K562 (cell line): ENCODE measurements around the gene THG1L. TPM values are rescaled to one million over a fixed set of nuclear protein-coding genes. Genes with fewer than 3 reads are reported as not detected.
A peak's percentile ranks its signal among the peaks of the same experiment; 100 is the strongest.

Experiments
- ATAC-seq: fragments of 200-7000 bp; cut with Tn5 transposase; 3 replicates; pipeline ENCODE4 v1.9.1; 2020; ENCODE audit warnings: moderate library complexity
- BruUV-seq: library from RNA; stranded (reverse); fragments of 400-500 nt; replicated peaks from 2 replicates; lab custom pipeline; 2021; lab: Mats Ljungman, UMichigan
- CTCF ChIA-PET: fragments of 300-600 bp; formaldehyde crosslinking; extraction: SDS; loops from one replicate; lab custom pipeline; 2021; ENCODE audit warnings: low intra/inter-chr PET ratio; lab: Yijun Ruan, JAX
- POLR2A ChIA-PET: fragments of 300-600, 350-650 bp; sonication (Branson Sonifier 250); formaldehyde crosslinking; extraction: SDS; loops from one replicate; lab custom pipeline; 2021; ENCODE audit warnings: antibody characterized with exemption, inconsistent platforms; lab: Yijun Ruan, JAX
- DNase-seq, 4 experiments: peaks; one replicate each; pipeline versions ENCODE4 v3.0.0 to v3.0.0-alpha.2; 2011 to 2018; ENCODE audit warnings: low spot score in 3 of 4, mixed read lengths in 3 of 4; ENCODE audit errors: extremely low read depth in 1 of 4
- FAIRE-seq: peaks from 2 replicates; lab custom pipeline; 2011; peaks lifted over from hg19 to GRCh38; lab: Jason Lieb, UNC
- H2AFZ ChIP-seq: 2 replicates; pipeline ENCODE4 v1.6.0; 2011; ENCODE audit warnings: low read depth, low read length, control low read depth, inconsistent platforms
- H3K27ac ChIP-seq: fragments of 200-600 bp; 3 replicates; pipeline ENCODE4 v1.8.0; 2011; ENCODE audit warnings: low read depth, mild to moderate bottlenecking, control low read depth, inconsistent platforms, low read length, moderate library complexity, mixed read lengths; ENCODE audit errors: extremely low read depth
- H3K27me3 ChIP-seq, 2 experiments: fragments of 300-600 bp in 1 of 2; 2 replicates in 1 of 2; 3 replicates in 1 of 2; pipeline versions ENCODE4 v1.6.0 to v1.8.0; 2011; ENCODE audit warnings: inconsistent platforms in 2 of 2, low read length in 2 of 2, mild to moderate bottlenecking in 1 of 2, mixed read lengths in 1 of 2, moderate library complexity in 1 of 2; ENCODE audit not compliant: control insufficient read depth in 2 of 2, insufficient read depth in 2 of 2
- H3K36me3 ChIP-seq: fragments of 300-600 bp; 3 replicates; pipeline ENCODE4 v1.8.0; 2011; ENCODE audit warnings: mild to moderate bottlenecking, low read length, inconsistent platforms; ENCODE audit not compliant: control insufficient read depth, insufficient read depth
- H3K4me1 ChIP-seq, 2 experiments: fragments of 200-600 bp in 1 of 2; replicated peaks in 1 of 2; 2 replicates in 1 of 2; 3 replicates in 1 of 2; pipeline versions ENCODE4 v1.5.1 to v1.8.0; 2011; ENCODE audit warnings: inconsistent platforms in 2 of 2, low read length in 2 of 2, mild to moderate bottlenecking in 1 of 2, mixed read lengths in 1 of 2, moderate library complexity in 1 of 2; ENCODE audit not compliant: control insufficient read depth in 2 of 2, insufficient read depth in 2 of 2
- H3K4me2 ChIP-seq: 2 replicates; pipeline ENCODE4 v1.6.1; 2011; ENCODE audit warnings: low read length, control low read depth, inconsistent platforms, mixed read lengths; ENCODE audit not compliant: insufficient read depth
- H3K4me3 ChIP-seq: fragments of 200-600 bp; sonication (generic), shearing (Covaris generic); 2 replicates; pipeline ENCODE4 v1.5.1; 2016; ENCODE audit warnings: control low read depth, inconsistent platforms
- H3K79me2 ChIP-seq: fragments of 200-600 bp; 3 replicates; pipeline ENCODE4 v1.8.0; 2011; ENCODE audit warnings: low read length, inconsistent platforms; ENCODE audit not compliant: control insufficient read depth, insufficient read depth
- H3K9ac ChIP-seq, 2 experiments: 2 replicates each; pipeline versions ENCODE4 v1.6.0 to v1.6.1; 2011; ENCODE audit warnings: low read depth in 2 of 2, low read length in 2 of 2, control low read depth in 1 of 2, inconsistent platforms in 1 of 2, mild to moderate bottlenecking in 1 of 2, mixed read lengths in 1 of 2; ENCODE audit not compliant: insufficient read depth in 1 of 2
- H3K9me1 ChIP-seq: one replicate; pipeline ENCODE4 v1.6.0; 2011; ENCODE audit warnings: inconsistent platforms, mild to moderate bottlenecking, low read length, moderate library complexity; ENCODE audit not compliant: control insufficient read depth, insufficient read depth
- H3K9me3 ChIP-seq: replicated peaks from 2 replicates; pipeline ENCODE4 v1.5.1; 2011; ENCODE audit warnings: low read depth, low read length, inconsistent platforms; ENCODE audit not compliant: control insufficient read depth, insufficient read depth
- H4K20me1 ChIP-seq: replicated peaks from 2 replicates; pipeline ENCODE4 v1.6.1; 2011; ENCODE audit warnings: low read length, inconsistent platforms, mixed read lengths; ENCODE audit not compliant: control insufficient read depth, insufficient read depth
- IRF2 ChIP-seq: sonication (generic); formaldehyde crosslinking; IDR thresholded peaks from 2 replicates; pipeline ENCODE4 v1.8.1; 2022; ENCODE audit warnings: mild to moderate bottlenecking, missing genetic modification reagents
- JUNB ChIP-seq: fragments of 450-650 bp; formaldehyde crosslinking; conservative IDR thresholded peaks from 2 replicates; pipeline ENCODE4 v1.4.0; 2020; ENCODE audit warnings: mild to moderate bottlenecking
- L3MBTL2 ChIP-seq: fragments of 450-650 bp; IDR thresholded peaks from 2 replicates; pipeline ENCODE4 v1.6.1; 2016; ENCODE audit warnings: mild to moderate bottlenecking, moderate library complexity
- MYC ChIP-seq, 2 experiments: fragments of 250-450 bp in 1 of 2; sonication (Bioruptor Pico) in 1 of 2; IDR thresholded peaks; 2 replicates each; pipeline versions ENCODE4 v1.5.1 to v1.6.1; 2012 to 2021; ENCODE audit warnings: low read depth in 2 of 2, borderline replicate concordance in 1 of 2, improper control_type of control experiment in 1 of 2, low read length in 1 of 2, mild to moderate bottlenecking in 1 of 2, moderate library complexity in 1 of 2
- PHF20 ChIP-seq: fragments of 450-650 bp; IDR thresholded peaks from 2 replicates; pipeline ENCODE4 v1.6.1; 2018; ENCODE audit not compliant: partially characterized antibody
- RAD21 ChIP-seq, 2 experiments: fragments of 250-450 bp in 1 of 2; fragments of 450-650 bp in 1 of 2; sonication (Bioruptor Pico) in 1 of 2; formaldehyde crosslinking in 1 of 2; IDR thresholded peaks in 1 of 2; conservative IDR thresholded peaks in 1 of 2; 2 replicates each; pipeline versions ENCODE4 v1.4.0 to v1.8.0; 2020 to 2022; ENCODE audit warnings: mild to moderate bottlenecking in 2 of 2, moderate library complexity in 1 of 2
- RCOR1 ChIP-seq, 2 experiments: IDR thresholded peaks; 2 replicates each; pipeline ENCODE4 v1.6.1; 2012; ENCODE audit warnings: low read depth in 2 of 2, low read length in 2 of 2, borderline replicate concordance in 1 of 2, improper control_type of control experiment in 1 of 2
- SAFB ChIP-seq: fragments of 200-400 bp; formaldehyde crosslinking; IDR thresholded peaks from 2 replicates; pipeline ENCODE4 v1.6.1; 2017; ENCODE audit warnings: low read depth, low read length, borderline replicate concordance
- SAP30 ChIP-seq: fragments of 200-600 bp; sonication (generic); IDR thresholded peaks from 2 replicates; pipeline ENCODE4 v1.6.1; 2012; ENCODE audit warnings: borderline replicate concordance, low read depth, mild to moderate bottlenecking, moderate library complexity, low read length, control low read depth, inconsistent platforms; ENCODE audit not compliant: insufficient read depth, poor library complexity, severe bottlenecking
- STAT5A ChIP-seq: IDR thresholded peaks from 2 replicates; pipeline ENCODE4 v1.6.1; 2012; ENCODE audit warnings: low read length, inconsistent platforms, borderline replicate concordance
- THRA ChIP-seq: fragments of 450-650 bp; IDR thresholded peaks from 2 replicates; pipeline ENCODE4 v1.6.1; 2017; ENCODE audit warnings: mild to moderate bottlenecking, moderate library complexity
- ZBTB49 ChIP-seq: sonication (generic); formaldehyde crosslinking; IDR thresholded peaks from 2 replicates; pipeline ENCODE4 v1.8.0; 2022; ENCODE audit warnings: missing genetic modification reagents, mild to moderate bottlenecking, borderline replicate concordance
- ZNF239 ChIP-seq: fragments of 250-450 bp; sonication (Bioruptor Pico); IDR thresholded peaks from 2 replicates; pipeline ENCODE4 v1.4.0; 2020; ENCODE audit warnings: mild to moderate bottlenecking
- ZNF324 ChIP-seq: fragments of 250-450 bp; sonication (Bioruptor Pico); IDR thresholded peaks from 2 replicates; pipeline ENCODE4 v1.4.0; 2020; ENCODE audit warnings: mild to moderate bottlenecking
- ZNF584 ChIP-seq: fragments of 200-800 bp; sonication (Bioruptor generic); IDR thresholded peaks from 2 replicates; pipeline ENCODE4 v1.6.1; 2016; ENCODE audit warnings: low read depth, mild to moderate bottlenecking, missing genetic modification characterization, missing compliant biosample characterization
- WGBS: fragments of 100-300 bp; shearing (Covaris generic); methylation state at CpG from one replicate; pipeline ENCODE4 v1.1.6; 2016; ENCODE audit warnings: low coverage, mixed read lengths; ENCODE audit not compliant: insufficient coverage; ENCODE audit errors: missing lambda C conversion rate; 5-methylcytosine and 5-hydroxymethylcytosine counted together
- in situ Hi-C: fragments of 300-500 bp; cut with MboI; formaldehyde crosslinking; loops from 4 replicates; pipeline ENCODE4 v1.15.0; 2018; ENCODE audit warnings: inconsistent platforms, mixed read lengths
- intact Hi-C: fragments of 100-400 bp; cut with micrococcal nuclease; formaldehyde crosslinking; loops from 2 replicates; pipeline ENCODE4 v1.14.2; 2022
- polyA plus RNA-seq, 8 experiments: library from polyadenylated mRNA; depleted of rRNA in 4 of 8; stranded (reverse) in 5 of 8; unstranded in 3 of 8; fragments of >200 nt; fragmentation: Nextera tagmentation in 2 of 8; fragmentation: Illumina TruSeq in 1 of 8; extraction: Ambion mirVana in 2 of 8; extraction: Trizol in 1 of 8; gene quantifications; 2 replicates each; pipeline versions ENCODE4 v1.2.1 to v1.2.3, GENCODE V29; 2011 to 2014; ENCODE audit warnings: inconsistent platforms in 1 of 8, missing spikeins in 1 of 8
- total RNA-seq, 7 experiments: library from RNA; depleted of rRNA in 6 of 7; stranded (reverse); fragments of >200 nt in 6 of 7; fragmentation: Illumina TruSeq in 2 of 7; extraction: Trizol in 2 of 7; gene quantifications; 2 replicates each; pipeline versions ENCODE4 v1.2.1 to v1.2.3, GENCODE V29; 2011 to 2021; ENCODE audit warnings: low replicate concordance in 1 of 7

THG1L gene
- total and polyA plus RNA-seq, 9 of the 15 experiments (the other 6 are each of a cell fraction or from before 2014, with no cell fraction given), result 21.8 to 40.7 (median 28.0) TPM

- Histone ChIP-seq H3K9me1 (no peaks in the 10 kb centered on the region), H3K4me1 (peaks cover 5 to 15% of the 10 kb centered on the region in 2 experiments; a peak in 4 of 5 replicates), H3K4me2 (peak overlapping the region; percentile 93), H2AFZ (peak overlapping the region; percentile 36; the same call in 1 of the 2 replicates), H3K36me3 (peaks cover 37% of the 10 kb centered on the region; the same call in 2 of the 3 replicates), H4K20me1 (no peaks in the 10 kb centered on the region), H3K9ac (peak overlapping the region in 1 of 2 experiments; percentile 78; a peak in 2 of 4 replicates), H3K27me3 (no peaks in the 10 kb centered on the region), H3K4me3 (peak overlapping the region; percentile 51; the same call in 1 of the 2 replicates), H3K27ac (peak overlapping the region; percentile 86), H3K9me3 (no peaks in the 10 kb centered on the region; the same call in 1 of the 2 replicates), H3K79me2 (no peaks in the 10 kb centered on the region; the same call in 2 of the 3 replicates)
- BruUV-seq, result no TSS peak
- intact Hi-C loops, result no loop called here
- FAIRE-seq (peak; percentile 89), ATAC-seq (peak; percentile 6; the same call in 2 of the 3 replicates), DNase-seq (peak in 2 of 4 experiments; percentile 42 to 76)
- ChIA-PET POLR2A (interaction anchor here (0.6 to 1.0 kb wide), 2 partner anchors 61 to 601 kb away, joined by 3 to 5 read pairs; partner anchors contain the start of gene C5orf52), CTCF (no interaction called here)
- in situ Hi-C loops, result loop anchor here (10.0 kb wide), 1 partner anchor 388 kb away; a partner anchor contains a TSS
- 18% methylated on average over 8 of the region's 8 CpGs for WGBS
- TF ChIP-seq ZNF324 (CRISPR knock-in tag), result no peak
- no peak for TF ChIP-seq ZBTB49 (CRISPR knock-in tag)
- TF ChIP-seq ZNF584 (CRISPR knock-in tag), result no peak
- peak; percentile 13; the same call in 1 of the 2 replicates for TF ChIP-seq L3MBTL2
- no peak for TF ChIP-seq RAD21 (CRISPR knock-in tag; conservative IDR thresholded peaks at IDR 0.05 in 1 of 2, IDR thresholded peaks at IDR 0.05 in 1 of 2)
- TF ChIP-seq SAP30, result no peak
- TF ChIP-seq STAT5A, result peak; percentile 39
- no peak for TF ChIP-seq SAFB
- TF ChIP-seq MYC (IDR thresholded peaks at IDR 0.05; ENCODE audit: low read depth, low read length), result no peak
- no peak for TF ChIP-seq MYC (CRISPR knock-in tag; IDR thresholded peaks at IDR 0.05; ENCODE audit: borderline replicate concordance, low read depth)
- no peak for TF ChIP-seq JUNB (CRISPR knock-in tag)
- no peak for TF ChIP-seq THRA
- no peak for TF ChIP-seq IRF2 (CRISPR knock-in tag)
- no peak for TF ChIP-seq ZNF239 (CRISPR knock-in tag)
- no peak for TF ChIP-seq PHF20
- TF ChIP-seq RCOR1 (IDR thresholded peaks at IDR 0.05; ENCODE audit: borderline replicate concordance in 1 of 2, low read depth in 2 of 2, low read length in 2 of 2), result peak; percentile 8 to 76; a peak in 3 of 4 replicates
Measured at GRCh38 chr5:157732596-157733262, 1.5 kb downstream of the THG1L start.
